Measurements from ENCODE around the gene SCUBE2. TPM values are rescaled to one million over a fixed set of nuclear protein-coding genes. Genes with fewer than 3 reads are reported as not detected.
"Not testable (repeated sequence)": the region's sequence is repeated elsewhere in the genome, so short reads cannot be mapped to it uniquely, and the experiment has no call there.

Gene SCUBE2
- polyA plus RNA-seq, 1 of the 3 experiments (the other 2 are of a cell fraction): 0.76 TPM

GRCh38 chr11:8980485-8980884 lies 110.9 kb downstream of the SCUBE2 start (continued):
- no peak for TF ChIP-seq SMC3 (IDR thresholded peaks at IDR 0.05; ENCODE audit: low read depth, low read length)
- no peak for TF ChIP-seq RCOR1 (IDR thresholded peaks at IDR 0.05; ENCODE audit: low read length)
- no peak for TF ChIP-seq FOXJ3 (CRISPR knock-in tag; IDR thresholded peaks at IDR 0.05)
- no peak for TF ChIP-seq POLR2AphosphoS5 (IDR thresholded peaks at IDR 0.05; ENCODE audit: low read depth, low read length)

GRCh38 chr11:8979365-8979764 lies 112.0 kb downstream of the SCUBE2 start:
- H3K4me3 ChIP-seq (ENCODE audit: low read depth in 2 of 2, low read length in 1 of 2); H3K27me3 ChIP-seq (ENCODE audit: insufficient read depth); H3F3A ChIP-seq (replicated peaks; ENCODE audit: insufficient read depth); H3K9me3 ChIP-seq; H3K79me2 ChIP-seq (ENCODE audit: insufficient read depth); H4K20me1 ChIP-seq (ENCODE audit: insufficient read depth); H3K4me1 ChIP-seq (ENCODE audit: control insufficient read depth in 1 of 2, insufficient read depth in 2 of 2, low read depth in 1 of 2, low read length in 1 of 2); H2AFZ ChIP-seq (ENCODE audit: low read depth); H3K9me2 ChIP-seq; H3K9ac ChIP-seq; H3K27ac ChIP-seq (ENCODE audit: low read depth in 2 of 2, low read length in 1 of 2); H3K4me2 ChIP-seq; DNase-seq; CTCF ChIA-PET; POLR2A ChIA-PET; H3K36me3 ChIP-seq (replicated peaks in 1 of 2; ENCODE audit: control insufficient read depth in 1 of 2, insufficient read depth in 2 of 2, low read length in 1 of 2): not testable (repeated sequence)
- WGBS (ENCODE audit: low lambda C conversion rate): 94% methylated on average over 5 of the region's 7 CpGs

- CTCF ChIA-PET: interaction anchor here (1.5 to 2.1 kb wide), 2 partner anchors 41 to 165 kb away, joined by 4 to 8 read pairs; no protein-coding TSS in a partner anchor
Measured at GRCh38 chr11:8973121-8973520, 118.3 kb downstream of the SCUBE2 start.

More at GRCh38 chr11:8973121-8973520, 118.3 kb downstream of the SCUBE2 start:
- H3K4me2 ChIP-seq: no peak overlapping the region
- H4K20me1 ChIP-seq (ENCODE audit: insufficient read depth): no peaks in the 10 kb centered on the region
- H3K27ac ChIP-seq (ENCODE audit: low read depth in 2 of 2, low read length in 1 of 2): no peak overlapping the region
- peaks cover 0 to 11% of the 10 kb centered on the region in 2 experiments for H3K36me3 ChIP-seq (replicated peaks in 1 of 2; ENCODE audit: control insufficient read depth in 1 of 2, insufficient read depth in 2 of 2, low read length in 1 of 2)
- H3K9me2 ChIP-seq: no peaks in the 10 kb centered on the region
- H3K79me2 ChIP-seq (ENCODE audit: insufficient read depth): no peaks in the 10 kb centered on the region
- no peaks in the 10 kb centered on the region for H3K4me1 ChIP-seq (ENCODE audit: control insufficient read depth in 1 of 2, insufficient read depth in 2 of 2, low read depth in 1 of 2, low read length in 1 of 2)
- WGBS (ENCODE audit: low lambda C conversion rate): 68% methylated on average over 3 of the region's 3 CpGs
- DNase-seq: no peak
- no peaks in the 10 kb centered on the region for H3K27me3 ChIP-seq (ENCODE audit: insufficient read depth)
- no peaks in the 10 kb centered on the region for H3F3A ChIP-seq (replicated peaks; ENCODE audit: insufficient read depth)
- H3K9me3 ChIP-seq: no peaks in the 10 kb centered on the region
- no peak overlapping the region for H3K9ac ChIP-seq
- no peak overlapping the region for H3K4me3 ChIP-seq (ENCODE audit: low read depth in 2 of 2, low read length in 1 of 2)
- POLR2A ChIA-PET: no interaction called here
- TF ChIP-seq FOXJ3 (CRISPR knock-in tag; IDR thresholded peaks at IDR 0.05) (no peak), RCOR1 (IDR thresholded peaks at IDR 0.05; ENCODE audit: low read length) (no peak), SMC3 (IDR thresholded peaks at IDR 0.05; ENCODE audit: low read depth, low read length) (no peak), MEF2A (IDR thresholded peaks at IDR 0.05; ENCODE audit: borderline replicate concordance, low read depth) (no peak), CHD2 (IDR thresholded peaks at IDR 0.05; ENCODE audit: low read length, partially characterized antibody) (no peak), REST (IDR thresholded peaks at IDR 0.05; ENCODE audit: low read depth, low read length) (no peak), TEAD4 (IDR thresholded peaks at IDR 0.05; ENCODE audit: borderline replicate concordance, insufficient read depth) (no peak), PBX3 (IDR thresholded peaks at IDR 0.05) (no peak), CTCF (IDR thresholded peaks at IDR 0.05) (no peak), USF1 (IDR thresholded peaks at IDR 0.05; ENCODE audit: borderline replicate concordance, low read depth) (no peak)
- no peak overlapping the region for H2AFZ ChIP-seq (ENCODE audit: low read depth)

Measured in SK-N-SH (cell line).